ENCODE measurements around the gene ASPSCR1.
A peak's percentile ranks its signal among the peaks of the same experiment; 100 is the strongest.

ASPSCR1 gene

GRCh38 chr17:82023447-82024241 is 46.2 kb downstream of the ASPSCR1 start:
- peak in 1 of 2 donors; percentile 11 for DNase-seq (ENCODE audit: low read depth in 1 of 2, low spot score in 1 of 2)

- DNase-seq (ENCODE audit: low read depth in 1 of 2, low spot score in 1 of 2) = no peak
Measured at GRCh38 chr17:82024859-82025258, 47.4 kb downstream of the ASPSCR1 start.

DNA sequence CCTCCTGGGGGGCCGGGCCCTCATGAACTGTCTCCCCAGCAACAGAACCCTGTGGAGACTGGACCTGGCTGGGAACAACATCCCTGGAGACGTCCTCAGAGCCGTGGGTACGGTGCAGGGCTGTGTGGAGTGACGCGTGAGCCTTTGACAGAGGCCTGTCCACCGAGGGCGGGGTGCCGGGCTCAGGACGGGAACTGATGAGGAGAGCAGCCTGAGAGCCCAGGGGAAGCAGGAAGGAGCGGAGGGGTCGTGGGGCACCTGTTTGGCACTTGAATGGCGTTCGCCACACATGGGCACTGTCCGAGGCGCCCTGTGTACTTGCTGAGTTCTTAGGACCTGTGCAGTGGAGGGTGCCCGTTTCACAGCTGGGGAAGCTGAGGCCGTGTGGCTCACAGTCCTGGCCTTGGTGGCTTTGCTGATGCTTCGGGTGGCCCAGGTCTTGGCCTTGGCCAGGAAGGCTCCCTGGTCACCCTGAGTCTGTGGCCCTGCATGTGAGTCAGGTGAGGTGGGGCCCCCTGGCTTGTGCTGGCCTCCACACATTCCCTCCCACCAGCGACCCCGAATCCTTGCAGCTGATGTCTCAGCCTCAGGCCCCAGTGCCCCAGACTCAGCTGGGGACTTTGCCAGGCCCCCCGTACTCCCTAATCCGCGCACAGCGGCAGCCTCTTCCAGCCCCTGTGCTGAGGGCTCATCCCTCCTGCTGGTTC is 48.1 kb downstream of the ASPSCR1 start:
- no peak for DNase-seq (ENCODE audit: low read depth in 1 of 2, low spot score in 1 of 2)

DNA sequence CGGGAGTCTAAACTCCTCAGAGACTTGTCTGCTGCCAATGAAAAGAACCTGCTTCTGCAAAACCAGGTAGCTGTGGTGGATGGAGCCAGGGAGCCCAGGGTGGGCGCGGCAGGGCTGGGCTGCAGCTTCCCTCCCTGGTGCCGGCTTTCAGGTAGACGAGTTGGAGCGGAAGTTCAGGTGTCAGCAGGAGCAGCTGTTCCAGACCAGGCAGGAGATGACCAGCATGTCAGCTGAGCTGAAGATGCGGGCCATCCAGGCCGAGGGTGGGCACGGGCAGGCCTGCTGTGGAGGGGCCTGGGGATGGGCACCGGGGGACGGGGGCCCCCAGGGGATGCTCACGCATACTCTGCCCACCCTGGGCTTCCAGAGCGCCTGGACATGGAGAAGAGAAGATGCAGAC is 50.8 kb downstream of the ASPSCR1 start:
- no peak for DNase-seq (ENCODE audit: low read depth in 1 of 2, low spot score in 1 of 2)

GRCh38 chr17:82028966-82029365 is 51.5 kb downstream of the ASPSCR1 start:
- DNase-seq (ENCODE audit: low read depth in 1 of 2, low spot score in 1 of 2) = no peak

DNA sequence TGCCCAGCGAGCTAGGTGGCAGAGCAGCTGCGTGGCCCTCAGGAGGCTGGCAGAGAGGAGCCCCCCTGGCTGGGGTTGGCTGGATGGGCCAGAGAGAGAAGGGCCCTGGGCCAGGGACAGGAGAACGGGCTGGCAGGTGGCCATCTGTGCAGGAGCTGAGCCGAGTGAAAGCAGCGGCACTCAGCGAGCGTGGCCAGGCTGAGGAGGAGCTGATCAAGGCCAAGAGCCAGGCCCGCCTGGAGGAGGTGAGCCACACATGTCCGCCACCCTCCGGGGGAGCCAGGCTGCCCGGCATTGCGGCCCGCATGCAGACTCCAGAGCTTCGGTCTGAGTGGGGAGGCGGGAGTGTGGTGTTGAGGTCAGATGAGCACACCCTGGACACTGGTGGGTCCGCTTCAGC is 52.0 kb downstream of the ASPSCR1 start:
- no peak for DNase-seq (ENCODE audit: low read depth in 1 of 2, low spot score in 1 of 2)

DNA sequence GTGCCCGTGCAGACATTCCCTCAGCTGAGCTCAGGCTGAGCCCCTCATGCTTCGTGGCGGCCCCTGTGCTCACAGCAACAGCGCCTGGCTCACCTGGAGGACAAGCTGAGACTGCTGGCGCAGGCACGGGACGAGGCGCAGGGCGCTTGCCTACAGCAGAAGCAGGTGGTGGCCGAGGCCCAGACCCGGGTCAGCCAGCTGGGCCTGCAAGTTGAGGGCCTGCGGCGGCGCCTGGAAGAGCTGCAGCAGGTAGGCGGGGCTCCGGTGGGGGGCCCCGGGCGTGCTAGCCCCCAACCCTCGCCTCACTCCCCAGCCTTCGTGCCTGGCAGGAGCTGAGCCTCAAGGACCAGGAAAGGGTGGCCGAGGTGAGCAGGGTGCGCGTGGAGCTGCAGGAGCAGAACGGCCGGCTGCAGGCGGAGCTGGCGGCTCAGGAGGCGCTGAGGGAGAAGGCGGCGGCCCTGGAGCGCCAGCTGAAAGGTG is 52.6 kb downstream of the ASPSCR1 start:
- no peak for DNase-seq (ENCODE audit: low read depth in 1 of 2, low spot score in 1 of 2)

DNA sequence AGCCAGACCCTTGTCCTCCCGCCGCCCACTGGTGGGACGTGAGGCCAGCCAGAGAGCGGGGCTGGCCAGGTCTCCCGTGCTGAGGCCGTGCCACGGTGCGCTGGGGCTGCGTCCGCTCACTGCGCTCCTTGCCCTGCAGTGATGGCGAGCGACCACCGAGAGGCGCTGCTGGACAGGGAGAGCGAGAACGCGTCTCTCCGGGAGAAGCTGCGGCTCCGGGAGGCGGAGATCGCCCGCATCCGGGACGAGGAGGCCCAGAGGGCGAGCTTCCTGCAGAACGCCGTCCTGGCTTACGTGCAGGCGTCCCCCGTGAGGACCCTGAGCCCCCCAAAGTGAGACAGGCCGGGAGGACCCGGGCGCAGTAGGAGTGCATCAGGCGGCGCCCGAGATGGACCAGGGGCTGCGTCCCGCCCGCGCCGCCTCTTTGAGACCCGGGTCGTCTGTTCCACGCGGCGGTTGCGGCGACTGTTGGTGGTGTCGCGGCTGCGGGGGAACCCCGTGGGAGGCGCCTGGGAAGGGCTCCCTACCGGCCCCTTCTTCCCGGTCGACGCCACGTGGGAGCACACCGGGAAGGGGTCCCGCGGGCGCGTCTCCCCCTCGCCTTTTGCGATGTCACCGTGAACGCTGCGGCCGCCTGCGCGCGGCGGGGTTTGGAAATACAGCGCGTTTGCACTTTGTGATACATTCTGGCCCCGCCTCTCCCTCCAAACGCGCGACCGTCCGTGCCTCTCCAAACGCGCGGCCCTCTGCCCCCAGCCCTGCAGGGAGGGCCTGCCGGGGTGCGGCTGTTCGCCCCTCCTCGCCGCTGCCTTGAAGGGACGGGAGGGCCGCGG is 53.3 kb downstream of the ASPSCR1 start:
- peak; percentile 63 to 72 for DNase-seq (ENCODE audit: low read depth in 1 of 2, low spot score in 1 of 2)

- DNase-seq (ENCODE audit: low read depth in 1 of 2, low spot score in 1 of 2) = no peak
Measured at GRCh38 chr17:82031303-82031884, 54.0 kb downstream of the ASPSCR1 start, which contains the start of gene RAC3. Gene RAC3 (plus strand): TSS chr17:82031678. CDS start chr17:82031762, 84 bp downstream.

DNA sequence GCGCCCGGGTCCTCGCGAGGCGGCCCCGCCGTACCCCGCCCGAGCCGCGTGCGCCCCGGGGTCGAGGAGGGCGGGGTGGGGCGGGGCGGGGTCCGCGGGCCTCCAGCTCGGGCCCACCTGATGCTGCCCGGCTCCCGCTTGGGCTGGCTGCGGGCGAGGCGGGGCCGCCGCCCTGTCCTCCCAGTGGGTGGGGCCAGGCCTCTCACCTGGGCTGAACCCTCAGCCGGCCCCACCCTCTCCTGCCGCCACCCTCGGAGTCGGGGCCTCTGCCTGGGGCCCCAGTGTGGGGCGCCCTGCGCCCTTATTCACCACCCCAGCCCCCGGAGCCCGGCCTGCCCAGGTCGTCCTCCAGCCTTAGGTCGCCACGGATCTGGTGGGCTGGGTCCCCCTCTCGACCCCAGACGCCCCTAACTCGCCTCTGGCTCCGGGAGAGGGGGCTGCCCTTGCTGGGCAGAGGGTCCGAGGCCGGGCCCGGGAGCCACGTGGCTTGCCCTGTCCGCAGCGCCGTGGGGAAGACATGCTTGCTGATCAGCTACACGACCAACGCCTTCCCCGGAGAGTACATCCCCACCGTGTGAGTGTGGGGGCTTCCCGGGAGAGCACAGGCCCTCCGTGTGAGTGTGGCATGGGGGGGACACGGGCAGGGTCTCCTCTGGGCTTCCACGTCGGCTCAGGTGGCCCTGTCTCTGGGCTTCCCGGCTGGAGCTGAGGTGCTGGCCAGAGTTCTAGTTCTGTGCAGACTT is 54.6 kb downstream of the ASPSCR1 start:
- no peak for DNase-seq (ENCODE audit: low read depth in 1 of 2, low spot score in 1 of 2)

DNA sequence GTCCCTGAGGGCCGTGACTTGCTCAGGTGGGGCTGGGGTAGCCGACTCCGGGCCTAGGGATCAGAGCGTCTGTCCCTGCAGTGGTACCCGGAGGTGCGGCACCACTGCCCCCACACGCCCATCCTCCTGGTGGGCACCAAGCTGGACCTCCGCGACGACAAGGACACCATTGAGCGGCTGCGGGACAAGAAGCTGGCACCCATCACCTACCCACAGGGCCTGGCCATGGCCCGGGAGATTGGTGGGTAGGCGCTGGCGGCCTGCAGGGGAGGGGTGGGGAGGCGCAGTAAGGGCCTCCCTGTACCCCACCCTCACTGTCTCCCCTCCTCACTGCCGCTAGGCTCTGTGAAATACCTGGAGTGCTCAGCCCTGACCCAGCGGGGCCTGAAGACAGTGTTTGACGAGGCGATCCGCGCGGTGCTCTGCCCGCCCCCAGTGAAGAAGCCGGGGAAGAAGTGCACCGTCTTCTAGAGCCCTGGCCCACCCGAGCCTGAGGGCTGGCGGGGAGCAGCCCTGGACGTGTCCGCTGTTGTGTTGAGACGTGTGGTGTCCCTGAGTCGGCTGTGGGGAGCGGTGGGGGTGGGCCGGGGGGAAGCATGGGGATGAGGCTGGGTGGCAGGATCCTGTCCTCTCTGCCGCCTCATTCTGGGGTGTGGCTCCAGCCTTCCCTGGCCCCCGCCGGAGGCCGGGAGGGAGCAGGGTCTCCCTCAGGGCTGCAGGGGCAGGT is 56.1 kb downstream of the ASPSCR1 start:
- no peak for DNase-seq (ENCODE audit: low read depth in 1 of 2, low spot score in 1 of 2)

- no peak for DNase-seq (ENCODE audit: low read depth in 1 of 2, low spot score in 1 of 2)
Measured at GRCh38 chr17:82034371-82035011, 57.1 kb downstream of the ASPSCR1 start.

DNA sequence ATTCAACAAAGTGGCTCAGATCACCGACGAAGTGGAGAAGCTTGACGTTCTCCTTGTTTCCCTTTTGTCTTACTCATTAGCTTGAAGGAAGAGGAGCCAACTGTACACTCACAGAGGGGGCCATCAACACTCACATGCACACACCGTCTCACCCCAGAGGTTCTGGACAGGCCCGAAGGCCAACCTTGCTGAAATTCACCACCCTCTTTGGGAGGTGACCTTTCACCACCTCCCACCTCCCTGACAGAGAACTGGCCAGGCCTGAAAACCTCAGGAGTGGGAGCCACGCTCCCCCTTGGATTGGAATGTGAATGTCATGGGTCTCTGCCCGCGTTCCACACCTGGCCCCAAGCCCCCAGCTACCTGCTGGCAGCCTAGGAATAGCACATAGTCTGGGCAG is 58.1 kb downstream of the ASPSCR1 start:
- no peak for DNase-seq (ENCODE audit: low read depth in 1 of 2, low spot score in 1 of 2)

DNA sequence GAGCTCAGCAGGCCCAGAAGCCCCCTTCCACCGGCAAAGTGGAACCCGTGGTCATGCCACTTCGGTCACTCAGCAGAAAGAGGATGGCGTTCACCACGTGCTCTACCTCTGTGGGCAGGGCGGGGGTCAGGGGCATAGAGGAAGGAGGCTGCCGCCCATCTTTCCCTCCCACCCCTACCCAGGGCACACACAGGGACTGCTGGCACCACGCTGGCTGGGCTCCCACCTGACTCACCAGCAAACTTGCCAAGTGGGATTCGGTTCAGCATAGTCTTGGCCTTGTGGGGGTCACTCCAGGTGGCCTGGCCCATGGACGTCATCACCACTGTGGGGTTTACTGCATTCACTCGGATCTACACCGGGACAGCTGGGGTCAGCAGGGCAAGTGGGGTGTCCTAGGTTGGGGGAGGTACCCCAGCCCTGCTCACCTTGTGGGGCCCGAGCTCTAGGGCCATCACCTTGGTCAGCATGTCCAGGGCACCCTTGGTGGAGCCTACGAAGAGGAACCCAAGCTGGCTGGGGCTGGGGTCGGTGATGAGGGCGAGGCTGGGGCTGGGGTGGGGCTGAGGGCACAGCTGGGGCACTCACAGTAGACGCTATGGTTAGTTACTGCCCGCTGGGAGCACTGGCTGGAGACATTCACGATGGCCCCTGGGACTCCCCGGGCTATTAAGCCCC is 58.7 kb downstream of the ASPSCR1 start:
- no peak for DNase-seq (ENCODE audit: low read depth in 1 of 2, low spot score in 1 of 2)

DNA sequence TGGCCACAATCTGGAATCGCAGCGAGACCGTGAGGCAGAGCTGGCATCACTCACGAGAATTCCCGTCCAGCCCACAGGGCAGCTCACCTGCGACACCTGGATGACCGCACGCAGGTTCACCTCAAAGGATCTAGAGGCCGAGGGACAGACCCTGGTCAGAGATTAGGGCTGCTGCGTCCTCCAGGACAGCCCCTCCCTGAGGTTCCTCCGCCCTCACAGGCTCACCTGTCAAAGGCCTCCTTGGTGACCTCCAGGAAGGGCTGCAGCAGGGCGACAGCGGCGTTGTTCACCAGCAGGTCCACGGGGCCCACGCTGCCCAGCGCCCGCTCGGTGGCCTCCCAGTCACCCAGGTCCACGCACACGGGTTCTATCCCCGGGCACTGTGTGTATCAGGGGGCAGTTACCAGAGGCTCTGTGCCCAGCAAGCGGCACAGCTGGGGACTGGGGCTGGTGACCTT is 59.2 kb downstream of the ASPSCR1 start:
- no peak for DNase-seq (ENCODE audit: low read depth in 1 of 2, low spot score in 1 of 2)

GRCh38 chr17:82037092-82037888 is 59.9 kb downstream of the ASPSCR1 start, which contains the start of gene DCXR:
Gene DCXR (minus strand): TSS chr17:82037697. CDS start chr17:82037682, 15 bp downstream.
- peak; percentile 78 to 90 for DNase-seq (ENCODE audit: low read depth in 1 of 2, low spot score in 1 of 2)

DNA sequence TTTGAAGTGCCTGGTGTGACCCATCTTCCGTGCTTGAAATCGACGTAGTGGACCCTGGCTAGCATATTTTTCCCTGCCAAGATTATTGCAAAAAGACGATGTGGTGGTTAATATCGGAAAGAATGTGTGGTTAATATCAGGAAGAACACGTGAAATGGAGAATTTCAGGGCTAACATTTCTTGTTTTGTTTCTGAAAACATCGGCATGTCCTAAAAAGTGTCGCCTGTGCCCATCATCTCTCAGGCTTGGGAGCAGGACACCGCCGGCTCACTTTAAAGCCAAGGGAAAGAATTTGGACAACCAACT is 60.4 kb downstream of the ASPSCR1 start:
- no peak for DNase-seq (ENCODE audit: low read depth in 1 of 2, low spot score in 1 of 2)

Measured in activated CD4-positive, alpha-beta T cell treated with anti-CD3 and anti-CD28 coated beads, Interleukin-2, amount 50 U/mL, for 24 hours (primary cell).